ENCODE data around the gene CDH2.

DNA sequence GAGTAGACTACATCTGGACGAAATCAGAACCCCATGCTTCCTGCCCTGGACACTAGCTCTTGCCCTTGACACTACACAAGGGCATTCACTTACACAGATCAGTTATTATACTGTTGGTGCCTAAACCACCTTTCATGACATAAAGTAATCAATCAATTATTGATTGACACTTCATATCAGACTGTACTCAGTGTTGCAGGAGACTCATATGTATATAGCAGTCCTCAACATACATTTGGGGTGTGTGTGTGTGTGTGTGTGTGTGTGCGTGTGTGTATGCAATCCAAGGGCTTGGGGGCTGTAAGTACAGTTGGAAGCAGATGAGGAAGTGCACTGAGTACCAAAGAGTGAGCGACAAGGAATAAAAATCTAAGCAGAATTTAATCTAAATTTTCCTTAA is 5.1 kb downstream of the CDH2 start:
- no peak for TF ChIP-seq EZH2 (IDR thresholded peaks at IDR 0.05; ENCODE audit: borderline replicate concordance, low read depth, low read length, poor library complexity, severe bottlenecking)
- TF ChIP-seq, protein P1, sequence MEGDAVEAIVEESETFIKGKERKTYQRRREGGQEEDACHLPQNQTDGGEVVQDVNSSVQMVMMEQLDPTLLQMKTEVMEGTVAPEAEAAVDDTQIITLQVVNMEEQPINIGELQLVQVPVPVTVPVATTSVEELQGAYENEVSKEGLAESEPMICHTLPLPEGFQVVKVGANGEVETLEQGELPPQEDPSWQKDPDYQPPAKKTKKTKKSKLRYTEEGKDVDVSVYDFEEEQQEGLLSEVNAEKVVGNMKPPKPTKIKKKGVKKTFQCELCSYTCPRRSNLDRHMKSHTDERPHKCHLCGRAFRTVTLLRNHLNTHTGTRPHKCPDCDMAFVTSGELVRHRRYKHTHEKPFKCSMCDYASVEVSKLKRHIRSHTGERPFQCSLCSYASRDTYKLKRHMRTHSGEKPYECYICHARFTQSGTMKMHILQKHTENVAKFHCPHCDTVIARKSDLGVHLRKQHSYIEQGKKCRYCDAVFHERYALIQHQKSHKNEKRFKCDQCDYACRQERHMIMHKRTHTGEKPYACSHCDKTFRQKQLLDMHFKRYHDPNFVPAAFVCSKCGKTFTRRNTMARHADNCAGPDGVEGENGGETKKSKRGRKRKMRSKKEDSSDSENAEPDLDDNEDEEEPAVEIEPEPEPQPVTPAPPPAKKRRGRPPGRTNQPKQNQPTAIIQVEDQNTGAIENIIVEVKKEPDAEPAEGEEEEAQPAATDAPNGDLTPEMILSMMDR (conservative IDR thresholded peaks at IDR 0.05; ENCODE audit: low read depth, low read length), result no peak

All from A673 (cell line).